HL-60 (cell line): ENCODE data around the gene NPTXR.

ENCODE experiments used
- POLR2AphosphoS5 ChIP-seq: IDR thresholded peaks from 2 replicates; pipeline ENCODE4 v1.6.1; 2012; ENCODE audit warnings: low read depth
- TF ChIP-seq, protein P1 (sequence below): IDR thresholded peaks from one replicate; pipeline ENCODE4 v1.5.1; 2011; ENCODE audit warnings: low read length, control low read depth, inconsistent platforms; ENCODE audit not compliant: insufficient read depth

DNA sequence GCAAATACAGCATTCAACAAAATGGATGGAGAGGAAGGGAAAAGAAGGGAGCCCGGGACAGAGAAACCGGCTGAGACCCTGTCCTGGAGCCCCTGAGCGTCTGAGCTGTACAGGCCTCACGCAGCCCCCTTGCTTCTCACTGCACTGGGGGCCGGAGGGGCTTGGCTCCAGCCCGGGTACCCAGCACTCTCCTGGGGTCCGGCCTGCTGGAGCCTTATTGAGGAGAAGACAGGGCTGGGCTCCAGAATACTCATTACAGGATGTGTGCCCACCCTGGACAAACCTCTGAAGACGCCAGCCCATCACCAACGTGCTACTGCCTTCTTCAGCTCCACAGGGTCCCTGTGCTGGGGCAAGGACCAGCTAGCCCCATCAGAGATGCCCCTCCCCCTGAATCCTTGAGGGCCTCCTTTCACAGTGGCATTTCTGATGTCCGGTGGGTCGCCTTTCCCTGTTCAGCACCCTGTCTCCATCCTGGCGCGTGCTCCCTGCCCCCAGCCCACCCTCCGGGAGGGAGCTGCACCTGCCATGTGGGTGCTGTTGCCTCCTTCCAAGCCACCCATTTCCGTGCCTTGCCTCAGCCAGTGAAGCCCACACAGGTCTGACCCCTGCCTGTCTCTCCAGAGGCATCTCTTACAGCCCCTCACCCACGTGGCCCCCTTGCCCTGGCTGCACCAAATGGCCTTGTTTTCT, 73.4 kb downstream of the NPTXR start:
- TF ChIP-seq, protein P1, sequence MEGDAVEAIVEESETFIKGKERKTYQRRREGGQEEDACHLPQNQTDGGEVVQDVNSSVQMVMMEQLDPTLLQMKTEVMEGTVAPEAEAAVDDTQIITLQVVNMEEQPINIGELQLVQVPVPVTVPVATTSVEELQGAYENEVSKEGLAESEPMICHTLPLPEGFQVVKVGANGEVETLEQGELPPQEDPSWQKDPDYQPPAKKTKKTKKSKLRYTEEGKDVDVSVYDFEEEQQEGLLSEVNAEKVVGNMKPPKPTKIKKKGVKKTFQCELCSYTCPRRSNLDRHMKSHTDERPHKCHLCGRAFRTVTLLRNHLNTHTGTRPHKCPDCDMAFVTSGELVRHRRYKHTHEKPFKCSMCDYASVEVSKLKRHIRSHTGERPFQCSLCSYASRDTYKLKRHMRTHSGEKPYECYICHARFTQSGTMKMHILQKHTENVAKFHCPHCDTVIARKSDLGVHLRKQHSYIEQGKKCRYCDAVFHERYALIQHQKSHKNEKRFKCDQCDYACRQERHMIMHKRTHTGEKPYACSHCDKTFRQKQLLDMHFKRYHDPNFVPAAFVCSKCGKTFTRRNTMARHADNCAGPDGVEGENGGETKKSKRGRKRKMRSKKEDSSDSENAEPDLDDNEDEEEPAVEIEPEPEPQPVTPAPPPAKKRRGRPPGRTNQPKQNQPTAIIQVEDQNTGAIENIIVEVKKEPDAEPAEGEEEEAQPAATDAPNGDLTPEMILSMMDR, result no peak
- TF ChIP-seq POLR2AphosphoS5, result no peak
